ENCODE results near the gene TBKBP1. TPM values are rescaled to one million over a fixed set of nuclear protein-coding genes. Genes with fewer than 3 reads are reported as not detected.

TBKBP1 gene
- total RNA-seq, 2 experiments from 2014 or later: 2.4 to 3.0 TPM

DNA sequence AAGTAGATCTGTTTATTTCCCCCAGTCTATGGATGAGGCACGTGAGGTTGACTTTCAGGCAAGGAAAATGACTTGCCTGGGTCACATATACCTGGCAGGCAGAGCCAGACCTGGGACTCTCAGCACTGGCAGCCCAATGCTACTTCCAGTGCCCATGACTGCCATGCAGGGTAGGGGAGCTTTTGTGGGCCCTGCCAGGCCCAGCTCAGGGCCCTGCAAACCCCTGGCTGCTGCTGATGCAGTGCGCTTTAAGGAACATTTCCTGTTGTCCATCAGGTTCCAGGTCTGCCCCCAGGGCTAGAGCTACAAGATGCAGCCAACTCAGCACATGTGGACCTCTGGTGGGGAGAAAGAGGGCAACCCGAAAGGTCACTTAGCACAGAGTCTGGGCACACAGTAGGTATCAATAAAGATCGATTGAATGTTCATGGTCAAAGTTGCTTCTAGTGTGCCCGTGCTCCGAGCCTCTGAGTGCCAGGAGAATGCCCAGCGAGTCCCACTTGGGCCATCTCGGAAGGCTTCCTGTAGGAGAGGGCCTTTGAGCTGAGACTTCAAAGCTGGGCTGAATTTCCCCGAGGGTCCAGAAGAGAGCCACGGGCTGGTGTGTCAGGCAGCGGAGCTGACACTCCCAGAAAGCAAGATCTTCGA lies 38.6 kb downstream of the TBKBP1 start:
- peak overlapping the region; percentile 84 for H3K4me3 Mint-ChIP-seq
- no peaks in the 10 kb centered on the region for H3K9me3 Mint-ChIP-seq
- no peaks in the 10 kb centered on the region for H3K36me3 Mint-ChIP-seq (ENCODE audit: low read depth)
- intact Hi-C loops (cut with DNase I, micrococcal nuclease): no loop called here
- H3K27me3 Mint-ChIP-seq: peaks cover 11% of the 10 kb centered on the region
- H3K27ac Mint-ChIP-seq: no peak overlapping the region
- POLR2A ChIA-PET: interaction anchor here (0.7 to 1.6 kb wide), 10 partner anchors 9 to 163 kb away, joined by 3 to 11 read pairs (median 4); partner anchors contain the start of genes KPNB1, LRRC46, MRPL10 and SP2
- no peaks in the 10 kb centered on the region for H3K9me3 ChIP-seq (ENCODE audit: control insufficient read depth in 1 of 2, insufficient read depth in 1 of 2, low read length in 2 of 2)
- H3K36me3 ChIP-seq (ENCODE audit: insufficient read depth, low read length): no peaks in the 10 kb centered on the region
- peaks cover 28% of the 10 kb centered on the region for H3K4me1 Mint-ChIP-seq (ENCODE audit: low read depth)
- CTCF ChIA-PET: interaction anchor here (0.8 to 2.6 kb wide), 18 partner anchors 10 to 157 kb away, joined by 3 to 19 read pairs (median 4); partner anchors contain the start of gene KPNB1
- no peak for TF ChIP-seq CTCF (IDR thresholded peaks at IDR 0.05)
- H3K27me3 ChIP-seq (ENCODE audit: control insufficient read depth in 1 of 2, insufficient read depth in 2 of 2, low read length in 2 of 2): peaks cover 0 to 2% of the 10 kb centered on the region in 2 experiments
- DNase-seq (no peak), ATAC-seq (ENCODE audit: poor library complexity) (no peak)
- peaks cover 63% of the 10 kb centered on the region for H3K4me1 ChIP-seq (ENCODE audit: insufficient read depth, low read length)
- H3K4me3 ChIP-seq (ENCODE audit: low read length): peak overlapping the region; percentile 90
- H3K27ac ChIP-seq (ENCODE audit: low read depth in 1 of 2, low read length in 2 of 2): peak overlapping the region in 1 of 2 donors; percentile 43

- H3K4me3 Mint-ChIP-seq: peak within 1 kb of the TSS; percentile 95
- ATAC-seq (ENCODE audit: poor library complexity) (peak; percentile 91), DNase-seq (peak; percentile 79 to 95 (median 87))
- peaks cover 28% of the 10 kb centered on the region for H3K4me1 Mint-ChIP-seq (ENCODE audit: low read depth)
- no peaks in the 10 kb centered on the region for H3K36me3 ChIP-seq (ENCODE audit: insufficient read depth, low read length)
- ChIA-PET CTCF (interaction anchor here (0.6 to 2.6 kb wide), 19 partner anchors 9 to 157 kb away, joined by 3 to 19 read pairs (median 4); partner anchors contain the start of gene KPNB1), POLR2A (interaction anchor here (0.7 to 1.6 kb wide), 10 partner anchors 8 to 162 kb away, joined by 3 to 11 read pairs (median 4); partner anchors contain the start of genes KPNB1, LRRC46, MRPL10 and SP2)
- no peaks in the 10 kb centered on the region for H3K9me3 ChIP-seq (ENCODE audit: control insufficient read depth in 1 of 2, insufficient read depth in 1 of 2, low read length in 2 of 2)
- intact Hi-C loops (cut with DNase I, micrococcal nuclease): no loop called here
- peaks cover 67% of the 10 kb centered on the region for H3K4me1 ChIP-seq (ENCODE audit: insufficient read depth, low read length)
- H3K27ac ChIP-seq (ENCODE audit: low read depth in 1 of 2, low read length in 2 of 2): peak within 1 kb of the TSS in 1 of 2 donors; percentile 64
- TF ChIP-seq CTCF (IDR thresholded peaks at IDR 0.05): peak; percentile 64
- no peaks in the 10 kb centered on the region for H3K36me3 Mint-ChIP-seq (ENCODE audit: low read depth)
- peak within 1 kb of the TSS; percentile 85 for H3K27ac Mint-ChIP-seq
- peaks cover 11% of the 10 kb centered on the region for H3K27me3 Mint-ChIP-seq
- peak within 1 kb of the TSS; percentile 90 for H3K4me3 ChIP-seq (ENCODE audit: low read length)
- peaks cover 0 to 2% of the 10 kb centered on the region in 2 experiments for H3K27me3 ChIP-seq (ENCODE audit: control insufficient read depth in 1 of 2, insufficient read depth in 2 of 2, low read length in 2 of 2)
- H3K9me3 Mint-ChIP-seq: no peaks in the 10 kb centered on the region
These were observed 39.2 kb downstream of the TBKBP1 start, which contains the start of gene TBX21 for GRCh38 chr17:47733047-47733673. TSS of gene TBX21 (plus strand) at chr17:47733236. CDS start at chr17:47733455, 219 bp downstream.

DNA sequence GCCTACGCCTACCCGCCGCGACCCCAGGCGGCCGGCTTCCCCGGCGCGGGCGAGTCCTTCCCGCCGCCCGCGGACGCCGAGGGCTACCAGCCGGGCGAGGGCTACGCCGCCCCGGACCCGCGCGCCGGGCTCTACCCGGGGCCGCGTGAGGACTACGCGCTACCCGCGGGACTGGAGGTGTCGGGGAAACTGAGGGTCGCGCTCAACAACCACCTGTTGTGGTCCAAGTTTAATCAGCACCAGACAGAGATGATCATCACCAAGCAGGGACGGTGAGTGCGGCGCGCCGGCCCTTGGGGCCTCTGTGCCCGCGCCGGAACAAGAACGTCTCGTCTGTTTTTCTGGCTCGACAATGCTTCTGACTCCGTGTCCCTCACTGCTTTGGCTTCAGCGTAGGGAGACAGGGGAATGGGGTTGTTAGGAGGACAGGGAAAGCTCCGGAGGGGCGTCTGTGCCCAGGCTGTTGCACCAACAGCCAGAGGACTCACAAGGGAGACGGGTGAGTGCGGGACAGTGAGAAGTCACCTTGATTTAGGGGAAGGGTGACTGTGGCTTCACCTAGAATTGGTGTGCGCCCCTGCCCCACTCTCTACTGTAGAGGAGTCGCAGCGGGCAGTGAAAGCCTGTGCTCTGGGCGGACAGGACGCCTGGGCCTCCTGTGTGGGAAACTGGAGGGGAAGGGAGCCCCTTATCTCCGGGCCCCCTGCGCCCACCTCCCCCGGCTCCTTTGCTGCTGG lies 39.9 kb downstream of the TBKBP1 start:
- peaks cover 0 to 2% of the 10 kb centered on the region in 2 experiments for H3K27me3 ChIP-seq (ENCODE audit: control insufficient read depth in 1 of 2, insufficient read depth in 2 of 2, low read length in 2 of 2)
- DNase-seq: peak in 5 of 14 experiments; percentile 7 to 49 (median 37)
- TF ChIP-seq CTCF (IDR thresholded peaks at IDR 0.05): no peak
- H3K9me3 Mint-ChIP-seq: no peaks in the 10 kb centered on the region
- peak overlapping the region; percentile 90 for H3K4me3 ChIP-seq (ENCODE audit: low read length)
- H3K27me3 Mint-ChIP-seq: peaks cover 11% of the 10 kb centered on the region
- no peaks in the 10 kb centered on the region for H3K9me3 ChIP-seq (ENCODE audit: control insufficient read depth in 1 of 2, insufficient read depth in 1 of 2, low read length in 2 of 2)
- H3K4me1 ChIP-seq (ENCODE audit: insufficient read depth, low read length): peaks cover 72% of the 10 kb centered on the region
- H3K4me1 Mint-ChIP-seq (ENCODE audit: low read depth): peaks cover 28% of the 10 kb centered on the region
- intact Hi-C loops (cut with DNase I, micrococcal nuclease): no loop called here
- CTCF ChIA-PET: interaction anchor here (0.6 to 2.6 kb wide), 20 partner anchors 8 to 156 kb away, joined by 3 to 19 read pairs (median 4); partner anchors contain the start of gene KPNB1
- POLR2A ChIA-PET: interaction anchor here (0.8 to 1.6 kb wide), 4 partner anchors 12 to 162 kb away, joined by 3 to 11 read pairs (median 8); partner anchors contain the start of genes KPNB1 and SP2
- H3K4me3 Mint-ChIP-seq: peak overlapping the region; percentile 95
- H3K36me3 ChIP-seq (ENCODE audit: insufficient read depth, low read length): no peaks in the 10 kb centered on the region
- no peaks in the 10 kb centered on the region for H3K36me3 Mint-ChIP-seq (ENCODE audit: low read depth)
- H3K27ac ChIP-seq (ENCODE audit: low read depth in 1 of 2, low read length in 2 of 2): peak overlapping the region in 1 of 2 donors; percentile 64
- peak overlapping the region; percentile 85 for H3K27ac Mint-ChIP-seq
- ATAC-seq (ENCODE audit: poor library complexity): peak; percentile 4
